ENCODE data around the gene ME3. TPM values are rescaled to one million over a fixed set of nuclear protein-coding genes. Genes with fewer than 3 reads are reported as not detected.

Gene ME3
- total RNA-seq, 3 donors from 2014 or later (not counting 1 experiment from before 2014, with no cell fraction given) = 5.2 to 7.5 (median 6.9) TPM

DNA sequence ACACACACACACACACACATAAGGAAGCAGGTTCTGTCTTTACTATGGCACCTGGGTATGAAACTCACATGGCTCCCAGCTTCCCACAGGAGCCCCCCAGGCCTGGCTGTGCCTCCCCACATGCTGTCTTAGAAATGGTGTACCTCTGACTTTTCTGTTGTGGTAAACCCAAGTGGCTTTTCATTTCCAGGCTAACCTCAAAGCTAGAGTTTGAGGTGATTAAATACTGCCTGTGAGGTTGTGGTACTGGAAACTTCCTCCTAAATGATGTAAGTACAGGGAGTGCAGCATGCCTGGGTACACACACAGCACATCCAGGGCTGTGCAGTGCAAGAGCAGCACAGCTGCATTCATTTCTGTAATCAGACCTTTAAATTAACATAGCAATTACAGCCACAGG, 34.4 kb downstream of the ME3 start:
- H3K9me3 Mint-ChIP-seq = no peaks in the 10 kb centered on the region
- peaks cover 20 to 28% of the 10 kb centered on the region in 2 donors for H3K4me1 Mint-ChIP-seq
- Histone ChIP-seq H3K4me3 (ENCODE audit: low read length) (no peak overlapping the region), H3K36me3 (ENCODE audit: control insufficient read depth, insufficient read depth, low read length) (no peaks in the 10 kb centered on the region), H3K27me3 (ENCODE audit: control insufficient read depth, insufficient read depth, low read length) (no peaks in the 10 kb centered on the region), H3K27ac (ENCODE audit: low read length) (no peak overlapping the region), H3K9me3 (ENCODE audit: control insufficient read depth, insufficient read depth, low read length) (no peaks in the 10 kb centered on the region), H3K4me1 (ENCODE audit: control insufficient read depth, insufficient read depth, low read length) (peaks cover 11% of the 10 kb centered on the region)
- intact Hi-C loops (cut with micrococcal nuclease) = no loop called here
- TF ChIP-seq, protein P1, sequence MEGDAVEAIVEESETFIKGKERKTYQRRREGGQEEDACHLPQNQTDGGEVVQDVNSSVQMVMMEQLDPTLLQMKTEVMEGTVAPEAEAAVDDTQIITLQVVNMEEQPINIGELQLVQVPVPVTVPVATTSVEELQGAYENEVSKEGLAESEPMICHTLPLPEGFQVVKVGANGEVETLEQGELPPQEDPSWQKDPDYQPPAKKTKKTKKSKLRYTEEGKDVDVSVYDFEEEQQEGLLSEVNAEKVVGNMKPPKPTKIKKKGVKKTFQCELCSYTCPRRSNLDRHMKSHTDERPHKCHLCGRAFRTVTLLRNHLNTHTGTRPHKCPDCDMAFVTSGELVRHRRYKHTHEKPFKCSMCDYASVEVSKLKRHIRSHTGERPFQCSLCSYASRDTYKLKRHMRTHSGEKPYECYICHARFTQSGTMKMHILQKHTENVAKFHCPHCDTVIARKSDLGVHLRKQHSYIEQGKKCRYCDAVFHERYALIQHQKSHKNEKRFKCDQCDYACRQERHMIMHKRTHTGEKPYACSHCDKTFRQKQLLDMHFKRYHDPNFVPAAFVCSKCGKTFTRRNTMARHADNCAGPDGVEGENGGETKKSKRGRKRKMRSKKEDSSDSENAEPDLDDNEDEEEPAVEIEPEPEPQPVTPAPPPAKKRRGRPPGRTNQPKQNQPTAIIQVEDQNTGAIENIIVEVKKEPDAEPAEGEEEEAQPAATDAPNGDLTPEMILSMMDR (IDR thresholded peaks at IDR 0.05) = no peak
- DNase-seq (peak in 1 of 2 donors; percentile 29), ATAC-seq (peak in 2 of 3 donors; percentile 31 to 84)
- peaks cover 32 to 54% of the 10 kb centered on the region in 2 donors for H3K27me3 Mint-ChIP-seq (ENCODE audit: low read depth in 2 of 2)
- H3K27ac Mint-ChIP-seq = no peak overlapping the region
- no peak overlapping the region for H3K4me3 Mint-ChIP-seq
- H3K36me3 Mint-ChIP-seq = no peaks in the 10 kb centered on the region

DNA sequence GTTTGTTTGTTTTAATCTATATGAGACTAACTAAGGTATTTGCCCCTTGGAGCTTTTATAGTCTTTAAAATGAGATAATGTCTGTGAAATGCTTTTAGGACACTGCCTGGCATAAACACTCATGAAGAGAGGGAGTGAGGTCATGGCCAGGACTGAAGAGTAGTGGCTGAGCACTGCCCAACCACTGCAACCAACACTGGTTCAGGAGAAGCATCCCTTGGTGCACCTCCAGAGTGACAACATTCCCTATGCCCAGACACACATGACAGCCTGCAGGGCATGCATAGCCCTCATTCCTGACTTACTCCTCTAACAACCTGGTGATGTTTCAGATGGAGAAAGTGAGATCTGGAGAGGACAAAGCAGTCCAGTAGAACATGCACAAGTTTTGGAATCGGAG, 36.1 kb downstream of the ME3 start:
- Histone ChIP-seq H3K36me3 (ENCODE audit: control insufficient read depth, insufficient read depth, low read length) (no peaks in the 10 kb centered on the region), H3K27ac (ENCODE audit: low read length) (no peak overlapping the region), H3K27me3 (ENCODE audit: control insufficient read depth, insufficient read depth, low read length) (no peaks in the 10 kb centered on the region), H3K4me1 (ENCODE audit: control insufficient read depth, insufficient read depth, low read length) (peaks cover 11% of the 10 kb centered on the region), H3K4me3 (ENCODE audit: low read length) (no peak overlapping the region), H3K9me3 (ENCODE audit: control insufficient read depth, insufficient read depth, low read length) (no peaks in the 10 kb centered on the region)
- Mint-ChIP-seq H3K9me3 (no peaks in the 10 kb centered on the region), H3K4me1 (peaks cover 20 to 28% of the 10 kb centered on the region in 2 donors), H3K27me3 (ENCODE audit: low read depth in 2 of 2) (peaks cover 31 to 55% of the 10 kb centered on the region in 2 donors), H3K4me3 (no peak overlapping the region), H3K27ac (no peak overlapping the region), H3K36me3 (no peaks in the 10 kb centered on the region)
- ATAC-seq = no peak
- 91% methylated on average over 1 of the region's 1 CpG for WGBS (ENCODE audit: insufficient coverage)
- intact Hi-C loops (cut with micrococcal nuclease) = no loop called here
- TF ChIP-seq, protein P1 (IDR thresholded peaks at IDR 0.05) = no peak
- no peak for DNase-seq

DNA sequence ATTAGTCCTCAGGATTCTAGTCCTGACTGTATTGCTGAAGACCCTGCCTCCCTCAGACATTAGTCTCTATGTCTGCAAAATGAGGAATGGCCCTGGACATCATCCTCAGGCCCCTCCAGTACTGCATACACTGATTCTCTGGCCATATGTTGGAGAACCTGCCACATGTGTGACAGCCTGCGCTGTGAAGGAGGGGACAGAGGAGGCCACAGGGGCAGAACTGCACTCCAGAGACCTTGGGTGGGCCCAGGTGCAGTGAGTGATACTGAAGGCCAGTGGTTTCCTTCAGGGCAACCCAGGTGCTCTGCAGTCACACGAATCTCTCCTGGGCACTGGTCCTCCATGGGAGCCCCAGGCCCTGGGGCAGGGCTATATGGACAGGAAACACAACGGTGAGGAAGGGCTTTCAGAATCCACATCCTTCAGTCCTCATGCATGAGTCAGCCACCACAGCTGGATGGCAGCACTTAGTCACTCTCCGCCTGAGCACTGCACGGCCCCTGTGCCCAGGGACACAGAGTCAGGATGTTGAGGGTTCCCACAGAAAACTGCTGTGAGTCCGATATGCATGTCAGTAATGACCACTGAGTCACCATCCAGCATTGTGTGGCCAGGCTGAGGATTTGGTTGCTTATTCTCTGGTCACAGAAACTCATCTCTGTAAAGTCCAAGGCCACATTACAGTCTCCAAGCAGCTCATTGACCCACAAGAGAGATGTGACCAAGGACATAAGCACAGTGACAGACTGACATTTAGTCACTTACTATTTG, 39.7 kb downstream of the ME3 start:
- Histone ChIP-seq H3K4me3 (ENCODE audit: low read length) (no peak overlapping the region), H3K9me3 (ENCODE audit: control insufficient read depth, insufficient read depth, low read length) (no peaks in the 10 kb centered on the region), H3K36me3 (ENCODE audit: control insufficient read depth, insufficient read depth, low read length) (no peaks in the 10 kb centered on the region), H3K27me3 (ENCODE audit: control insufficient read depth, insufficient read depth, low read length) (no peaks in the 10 kb centered on the region), H3K27ac (ENCODE audit: low read length) (no peak overlapping the region), H3K4me1 (ENCODE audit: control insufficient read depth, insufficient read depth, low read length) (peaks cover 5% of the 10 kb centered on the region)
- no peaks in the 10 kb centered on the region for H3K9me3 Mint-ChIP-seq
- H3K27me3 Mint-ChIP-seq (ENCODE audit: low read depth in 2 of 2) = peaks cover 14 to 41% of the 10 kb centered on the region in 2 donors
- TF ChIP-seq, protein P1 (IDR thresholded peaks at IDR 0.05) = no peak
- 44% methylated on average over 6 of the region's 6 CpGs for WGBS (ENCODE audit: insufficient coverage)
- peak in 1 of 2 donors; percentile 13 for DNase-seq
- ATAC-seq = peak; percentile 57 to 82 (median 82)
- H3K4me1 Mint-ChIP-seq = peaks cover 12 to 13% of the 10 kb centered on the region in 2 donors
- H3K4me3 Mint-ChIP-seq = no peak overlapping the region
- intact Hi-C loops (cut with micrococcal nuclease) = no loop called here
- H3K36me3 Mint-ChIP-seq = no peaks in the 10 kb centered on the region
- H3K27ac Mint-ChIP-seq = no peak overlapping the region
